Left forelimb (tissue), 1 donor: ENCODE results near the gene CRELD2.
A peak's percentile ranks its signal among the peaks of the same experiment; 100 is the strongest.

Experiments
- DNase-seq: peaks from one replicate; pipeline ENCODE4 v3.0.0-alpha.2; 2018; ENCODE audit warnings: low spot score

CRELD2 gene

GRCh38 chr22:49917974-49918910, at the start of gene CRELD2, which contains the start of gene ALG12:
Gene CRELD2, plus strand, starts transcription at chr22:49918634. Its CDS starts 136 bp downstream, at chr22:49918770.
Gene ALG12, minus strand, starts transcription at chr22:49918438. Its CDS starts 4,673 bp downstream, at chr22:49913765.
- DNase-seq, result peak; percentile 98

- DNase-seq, result no peak
Measured at GRCh38 chr22:49869086-49869830, 49.2 kb upstream of the CRELD2 start.

- DNase-seq, result no peak
Measured at GRCh38 chr22:49869845-49870712, 48.4 kb upstream of the CRELD2 start.

DNA sequence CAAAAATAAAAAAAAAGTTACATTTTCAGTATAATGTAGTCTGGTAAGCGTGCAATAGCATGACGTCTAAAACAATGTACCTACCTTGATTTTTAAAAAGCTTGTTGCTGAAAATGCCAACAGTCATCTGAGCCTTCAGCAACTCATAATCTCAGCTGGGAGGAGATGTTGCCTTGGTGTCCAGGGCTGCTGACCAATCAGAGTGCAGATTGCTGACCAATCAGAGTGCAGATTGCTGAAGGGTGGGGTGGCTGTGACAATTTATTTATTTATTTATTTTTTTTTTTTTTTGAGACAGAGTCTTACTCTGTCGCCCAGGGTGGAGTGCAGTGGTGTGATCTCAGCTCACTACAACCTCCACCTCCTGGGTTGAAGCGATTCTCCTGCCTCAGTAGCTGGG, 47.0 kb upstream of the CRELD2 start:
- no peak for DNase-seq

- DNase-seq, result no peak
Measured at GRCh38 chr22:49872347-49872746, 46.1 kb upstream of the CRELD2 start.

GRCh38 chr22:49873228-49873940, 45.0 kb upstream of the CRELD2 start:
- no peak for DNase-seq

GRCh38 chr22:49877642-49878041, 40.8 kb upstream of the CRELD2 start:
- DNase-seq, result no peak

GRCh38 chr22:49878206-49878605, 40.2 kb upstream of the CRELD2 start:
- DNase-seq, result no peak

DNA sequence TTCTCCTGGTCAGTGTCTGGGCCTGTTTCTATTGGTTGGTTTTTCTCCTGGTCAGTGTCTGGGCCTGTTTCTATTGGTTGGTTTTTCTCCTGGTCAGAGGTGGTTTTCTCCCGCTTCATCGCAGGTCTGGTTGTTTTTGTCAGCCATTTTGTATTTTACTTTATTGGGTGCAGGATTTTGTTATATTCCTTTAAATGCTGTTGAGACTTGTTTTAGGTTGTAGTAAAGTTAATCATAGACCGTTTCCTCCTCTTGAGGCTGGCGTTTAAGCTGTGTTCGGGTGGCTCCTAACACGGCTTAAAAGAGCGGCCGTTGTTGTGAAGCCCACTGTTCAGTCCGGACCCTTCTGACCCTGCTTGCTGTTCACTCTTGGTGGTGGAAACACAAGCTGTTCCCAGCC, 38.6 kb upstream of the CRELD2 start:
- DNase-seq, result no peak

- no peak for DNase-seq
Measured at GRCh38 chr22:49880281-49880680, 38.2 kb upstream of the CRELD2 start.

- no peak for DNase-seq
Measured at GRCh38 chr22:49881856-49882255, 36.6 kb upstream of the CRELD2 start.

- no peak for DNase-seq
Measured at GRCh38 chr22:49882519-49883293, 35.7 kb upstream of the CRELD2 start.

DNA sequence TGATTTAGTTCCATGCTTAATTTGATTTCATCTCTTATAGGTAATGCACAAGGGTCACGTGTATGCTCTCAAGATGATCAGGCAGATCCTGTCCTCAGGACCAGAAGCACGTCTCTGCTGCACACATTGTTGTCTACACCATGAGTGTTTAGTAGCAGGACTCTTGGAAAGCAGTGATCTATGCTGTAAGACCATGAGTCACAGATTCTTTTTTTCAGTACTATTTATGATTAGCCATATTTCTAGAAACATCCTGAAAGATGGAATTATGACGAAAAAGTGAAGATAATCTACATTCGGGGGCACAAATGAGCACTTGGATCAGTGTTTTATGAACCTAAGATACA, 35.2 kb upstream of the CRELD2 start:
- DNase-seq, result no peak

GRCh38 chr22:49884075-49884474, 34.4 kb upstream of the CRELD2 start:
- no peak for DNase-seq

- DNase-seq, result no peak
Measured at GRCh38 chr22:49884503-49885260, 33.8 kb upstream of the CRELD2 start.

GRCh38 chr22:49885281-49885680, 33.2 kb upstream of the CRELD2 start:
- DNase-seq, result no peak

DNA sequence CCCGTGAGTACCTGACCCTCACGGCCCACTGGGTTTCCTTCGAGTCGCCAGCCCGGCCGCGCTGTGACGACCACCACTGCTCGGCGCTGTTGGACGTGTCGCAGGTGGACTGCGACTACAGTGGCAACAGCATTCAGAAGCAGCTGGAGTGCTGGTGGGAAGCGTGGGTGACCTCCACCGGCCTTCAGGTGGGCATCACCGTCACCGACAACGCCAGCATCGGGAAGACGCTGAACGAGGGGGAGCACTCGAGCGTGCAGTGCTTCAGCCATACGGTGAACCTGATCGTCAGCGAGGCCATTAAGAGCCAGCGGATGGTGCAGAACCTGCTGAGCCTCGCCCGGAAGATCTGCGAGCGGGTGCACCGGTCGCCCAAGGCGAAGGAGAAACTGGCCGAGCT, 32.6 kb upstream of the CRELD2 start:
- no peak for DNase-seq

GRCh38 chr22:49886346-49887063, 31.9 kb upstream of the CRELD2 start:
- DNase-seq, result no peak

GRCh38 chr22:49887064-49887451, 31.4 kb upstream of the CRELD2 start:
- DNase-seq, result no peak
